Measurements from ENCODE around the gene TMEM150C.

TMEM150C gene

DNA sequence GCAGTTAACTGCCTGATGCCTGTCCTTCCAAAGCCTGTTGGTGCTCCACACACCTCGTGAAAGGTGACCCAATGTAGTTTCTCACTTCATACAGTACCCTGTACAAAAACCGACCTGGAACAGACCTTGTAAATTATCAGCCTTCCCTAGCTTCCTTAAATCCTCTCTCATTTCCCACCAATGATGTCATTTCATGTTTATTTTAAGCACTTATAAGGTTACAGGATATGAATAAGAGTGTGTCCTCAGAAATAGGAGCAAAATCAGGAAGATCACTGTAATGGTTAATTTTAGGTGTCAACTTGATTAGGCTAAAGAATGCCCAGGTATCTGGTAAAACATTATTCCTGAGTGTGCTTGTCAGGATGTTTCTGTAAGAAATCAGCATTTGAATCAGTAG, 44.7 kb downstream of the TMEM150C start:
- no peak for DNase-seq (ENCODE audit: low read depth in 2 of 2, low spot score in 1 of 2)

- DNase-seq (ENCODE audit: low read depth in 2 of 2, low spot score in 1 of 2) = no peak
These were observed 46.1 kb downstream of the TMEM150C start for GRCh38 chr4:82515705-82516104.

- no peak for DNase-seq (ENCODE audit: low read depth in 2 of 2, low spot score in 1 of 2)
These were observed 48.4 kb downstream of the TMEM150C start for GRCh38 chr4:82513382-82513781.

GRCh38 chr4:82510216-82510615, 51.6 kb downstream of the TMEM150C start:
- no peak for DNase-seq (ENCODE audit: low read depth in 2 of 2, low spot score in 1 of 2)

- DNase-seq (ENCODE audit: low read depth in 2 of 2, low spot score in 1 of 2) = no peak
These were observed 52.9 kb downstream of the TMEM150C start for GRCh38 chr4:82508806-82509428.

DNA sequence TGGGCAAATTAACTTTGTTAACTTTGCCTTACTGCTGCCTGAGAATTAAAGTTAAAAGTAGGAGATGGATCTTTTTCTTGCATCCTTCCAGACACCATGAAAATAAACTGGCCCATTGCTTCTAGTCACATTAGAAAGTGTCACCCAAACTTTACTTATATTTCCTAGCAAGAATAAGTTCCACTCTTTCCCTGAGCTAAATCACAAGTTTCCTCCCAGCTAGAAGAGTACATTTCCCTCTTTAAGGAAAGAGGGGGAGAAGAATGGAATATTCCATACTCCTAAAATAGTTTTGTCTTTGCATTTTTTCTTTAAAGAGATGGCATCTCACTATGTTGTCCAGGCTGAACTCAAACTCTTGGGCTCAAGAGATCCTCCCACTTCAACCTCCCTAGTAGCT, 53.8 kb downstream of the TMEM150C start:
- no peak for DNase-seq (ENCODE audit: low read depth in 2 of 2, low spot score in 1 of 2)

DNA sequence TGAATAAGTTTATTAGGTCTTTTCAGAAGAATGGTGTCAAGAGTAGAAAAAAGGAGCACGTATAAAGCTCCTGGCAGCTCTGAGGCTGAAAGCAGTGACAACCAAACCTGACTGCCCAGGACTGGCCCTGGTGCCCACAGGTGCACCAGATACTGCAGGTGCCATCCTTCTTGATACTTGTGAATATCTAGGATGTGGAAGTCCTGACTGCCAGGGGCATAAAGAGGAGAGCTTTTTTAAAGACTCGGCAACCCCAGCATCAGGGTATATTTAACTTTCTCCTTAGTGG, 60.7 kb downstream of the TMEM150C start:
- DNase-seq (ENCODE audit: low read depth in 2 of 2, low spot score in 1 of 2) = no peak

GRCh38 chr4:82500435-82501153, 61.2 kb downstream of the TMEM150C start:
- DNase-seq (ENCODE audit: low read depth in 2 of 2, low spot score in 1 of 2) = no peak

- no peak for DNase-seq (ENCODE audit: low read depth in 2 of 2, low spot score in 1 of 2)
These were observed 61.9 kb downstream of the TMEM150C start for GRCh38 chr4:82499738-82500434.

DNA sequence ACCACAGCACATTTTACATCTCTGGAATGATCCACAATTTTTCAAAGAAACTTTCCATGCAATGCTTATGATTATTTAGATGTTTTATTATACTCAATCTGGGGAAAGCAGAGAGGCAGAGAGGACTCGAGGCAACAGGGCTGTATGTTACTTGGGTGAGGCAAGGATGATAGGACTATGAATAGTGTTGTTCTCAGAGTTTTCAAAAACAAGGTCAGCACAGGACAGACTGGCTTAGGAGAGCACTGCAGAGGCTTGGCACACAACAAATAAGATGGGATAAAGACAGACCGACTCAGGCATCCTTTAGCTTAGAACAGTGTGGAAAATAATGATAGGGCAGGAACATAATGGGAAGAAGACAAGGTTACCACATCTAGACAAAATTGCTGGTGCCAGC, 65.4 kb downstream of the TMEM150C start:
- no peak for DNase-seq (ENCODE audit: low read depth in 2 of 2, low spot score in 1 of 2)

GRCh38 chr4:82495666-82496065, 66.1 kb downstream of the TMEM150C start:
- DNase-seq (ENCODE audit: low read depth in 2 of 2, low spot score in 1 of 2) = no peak

DNA sequence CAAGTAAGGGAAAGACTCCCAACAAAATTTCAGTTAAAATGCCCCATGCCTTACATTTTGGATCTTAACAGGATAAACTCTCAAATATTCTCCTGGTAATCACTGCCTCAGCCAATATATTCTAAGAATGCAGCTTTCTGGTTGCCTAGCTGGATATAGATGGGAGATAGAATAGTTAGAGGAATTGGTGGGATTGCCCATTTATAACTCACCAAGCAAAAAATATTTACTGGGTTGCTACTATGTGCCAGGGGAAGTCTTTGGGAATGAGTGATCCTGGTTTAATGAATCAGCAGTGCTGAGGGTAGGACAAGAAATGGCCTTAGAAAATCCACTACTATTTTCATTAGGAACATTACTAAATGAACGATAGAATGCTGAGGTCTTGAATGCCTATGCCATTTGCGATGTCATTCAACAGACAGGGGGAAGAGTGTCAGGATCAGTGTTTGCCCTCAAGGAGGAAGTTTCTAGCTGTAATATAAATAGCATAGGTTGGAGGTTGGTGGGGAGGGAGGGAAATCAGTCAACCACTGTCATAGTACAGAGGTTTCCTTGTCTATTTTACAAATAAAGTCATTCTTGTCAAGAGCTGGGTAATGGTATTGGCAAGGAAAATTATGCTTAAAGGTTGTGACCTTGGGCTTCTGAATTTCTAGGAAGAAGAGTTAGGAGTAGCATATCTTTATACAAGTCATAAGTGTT, 67.9 kb downstream of the TMEM150C start:
- DNase-seq (ENCODE audit: low read depth in 2 of 2, low spot score in 1 of 2) = no peak

- DNase-seq (ENCODE audit: low read depth in 2 of 2, low spot score in 1 of 2) = no peak
These were observed 70.4 kb downstream of the TMEM150C start for GRCh38 chr4:82491251-82491960.

- no peak for DNase-seq (ENCODE audit: low read depth in 2 of 2, low spot score in 1 of 2)
These were observed 71.8 kb downstream of the TMEM150C start for GRCh38 chr4:82489987-82490386.

GRCh38 chr4:82489076-82489475, 72.7 kb downstream of the TMEM150C start:
- no peak for DNase-seq (ENCODE audit: low read depth in 2 of 2, low spot score in 1 of 2)

DNA sequence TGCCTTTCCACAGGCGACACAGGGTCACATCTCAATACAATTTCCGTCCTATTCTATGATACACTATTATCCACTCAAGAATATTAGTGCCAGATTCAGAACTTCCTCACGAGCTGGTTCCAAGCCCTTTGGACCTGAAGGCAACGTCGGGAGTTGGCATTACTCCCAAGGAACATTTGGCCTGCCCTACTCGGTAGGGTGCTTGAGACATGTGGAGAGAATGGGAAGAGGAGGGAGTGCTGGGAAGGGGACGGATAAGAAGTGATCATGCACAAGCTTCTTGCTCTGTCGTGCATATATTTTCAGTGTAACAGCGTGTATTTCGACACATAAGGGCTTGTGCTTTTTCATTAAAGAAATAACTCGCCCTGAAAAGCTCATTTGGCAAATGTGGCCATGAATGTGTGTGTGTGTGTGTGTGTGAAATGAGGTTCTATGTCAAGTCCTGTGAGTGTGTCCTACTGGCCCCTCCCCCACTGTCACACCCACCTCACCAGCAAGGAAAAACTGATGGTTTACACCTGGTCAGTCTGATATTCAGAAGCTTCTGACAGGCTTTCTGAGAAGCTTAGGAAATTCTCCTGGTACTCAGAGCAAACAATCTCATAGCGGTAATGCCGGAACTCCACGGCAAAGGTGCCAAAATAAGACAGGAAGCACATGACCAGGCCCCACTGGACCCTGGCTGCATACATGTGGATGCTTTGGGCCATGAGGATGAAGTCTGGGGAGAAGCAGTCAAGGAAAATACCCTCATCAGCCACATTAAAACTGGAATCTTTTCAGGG, 76.6 kb downstream of the TMEM150C start:
- no peak for DNase-seq (ENCODE audit: low read depth in 2 of 2, low spot score in 1 of 2)

DNA sequence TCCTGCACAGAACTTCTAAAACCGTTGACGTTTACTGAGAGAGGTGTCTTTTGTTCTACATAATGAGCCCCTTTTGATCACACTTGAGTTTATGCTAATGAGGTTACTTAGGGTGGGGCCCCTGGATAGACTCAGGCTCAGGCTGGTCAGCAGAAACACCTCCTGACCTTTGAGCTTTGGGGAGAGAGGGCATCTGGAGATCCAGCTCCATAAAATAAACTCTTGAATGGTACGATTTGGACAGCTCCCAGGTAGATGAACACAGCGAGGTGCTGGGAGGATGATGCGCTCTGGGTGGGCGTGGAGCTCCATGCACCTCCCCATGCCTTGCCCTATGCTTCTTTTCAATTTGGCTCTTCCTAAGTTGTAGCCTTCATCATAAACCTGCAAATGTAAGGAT, 79.4 kb downstream of the TMEM150C start:
- DNase-seq (ENCODE audit: low read depth in 2 of 2, low spot score in 1 of 2) = no peak

DNA sequence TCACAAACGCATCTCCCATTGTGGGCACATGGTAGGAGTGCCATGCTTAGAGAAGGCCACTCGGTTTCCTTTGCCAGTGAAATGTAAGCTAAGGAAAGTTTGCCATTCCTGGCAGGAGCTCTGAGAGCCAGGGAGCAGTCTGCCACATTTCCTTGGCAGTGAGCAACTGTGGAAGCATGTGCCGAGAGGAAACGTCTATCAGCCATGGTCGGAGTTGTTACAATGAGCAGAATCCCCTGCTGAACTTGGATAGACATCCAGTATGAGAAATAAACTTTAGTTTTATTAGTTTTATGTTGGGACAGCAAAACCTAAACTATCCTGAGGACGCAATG, 80.3 kb downstream of the TMEM150C start:
- DNase-seq (ENCODE audit: low read depth in 2 of 2, low spot score in 1 of 2) = no peak

DNA sequence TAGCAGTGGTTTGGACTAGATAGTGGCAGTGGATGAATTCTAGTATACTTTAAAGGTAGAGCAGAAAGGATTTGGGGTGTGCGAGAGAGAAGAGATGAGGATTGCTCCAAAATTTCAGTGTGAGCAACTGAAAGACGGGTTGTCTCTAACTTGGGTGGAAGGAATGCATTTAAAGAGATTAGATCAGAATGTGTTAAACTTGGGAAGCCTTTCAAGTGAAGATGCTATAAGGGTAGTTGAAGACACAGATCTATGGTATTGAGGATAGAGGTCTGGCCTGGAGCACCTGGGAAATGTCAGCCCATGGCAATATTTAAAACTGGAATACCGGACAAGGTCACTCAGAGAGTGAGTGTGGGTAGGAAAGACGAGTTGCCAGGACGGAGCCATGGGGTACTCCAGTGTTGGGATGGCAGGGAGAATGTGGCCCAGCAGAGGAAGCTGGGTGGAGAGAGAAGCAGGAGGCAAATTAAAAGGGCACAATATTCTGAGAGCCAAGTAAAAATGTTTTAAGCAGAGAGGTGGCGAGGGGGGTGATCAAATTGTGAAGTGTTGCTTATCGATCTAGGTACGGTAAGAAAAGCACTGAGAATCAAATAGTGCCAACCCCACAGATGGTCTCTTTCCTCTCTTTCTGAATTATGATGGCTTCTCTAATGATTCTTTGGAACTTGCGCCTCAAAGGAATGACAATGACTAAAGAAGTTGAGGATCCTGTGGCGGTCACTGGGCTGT, 80.8 kb downstream of the TMEM150C start:
- DNase-seq (ENCODE audit: low read depth in 2 of 2, low spot score in 1 of 2) = no peak

GRCh38 chr4:82479562-82479961, 82.2 kb downstream of the TMEM150C start:
- DNase-seq (ENCODE audit: low read depth in 2 of 2, low spot score in 1 of 2) = no peak

Data from stimulated activated CD8-positive, alpha-beta memory T cell treated with anti-CD3 and anti-CD28 coated beads, Interleukin-4, amount 100 ng/mL, for 4 hours (primary cell).